B cell (primary cell): ENCODE measurements around the gene XYLT2. TPM values are rescaled to one million over a fixed set of nuclear protein-coding genes. Genes with fewer than 3 reads are reported as not detected.

Experiments used
- ATAC-seq: fragments of 200-7000 bp; cut with Tn5 transposase; one replicate; pipeline ENCODE4 v1.10.0; 2021; ENCODE audit warnings: low read depth, mild to moderate bottlenecking, moderate number of reproducible peaks, moderate library complexity
- CTCF ChIA-PET: fragments of 350-600 bp; sonication (Branson Sonifier 250); formaldehyde crosslinking; loops from one replicate; lab custom pipeline; 2021; ENCODE audit warnings: antibody characterized with exemption, inconsistent platforms; lab: Charles Lee
- POLR2A ChIA-PET: fragments of 350-600 bp; sonication (Branson Sonifier 250); formaldehyde crosslinking; loops from one replicate; lab custom pipeline; 2021; ENCODE audit warnings: antibody characterized with exemption; lab: Charles Lee
- DNase-seq: peaks from one replicate; pipeline ENCODE4 v3.0.0; 2013
- H2AFZ ChIP-seq: 2 replicates; pipeline ENCODE4 v1.6.1; 2012; ENCODE audit warnings: mild to moderate bottlenecking, low read depth, low read length; ENCODE audit not compliant: insufficient read depth, poor library complexity, severe bottlenecking
- H3K27ac ChIP-seq, 2 donors: 1 replicate in 1 of 2; 2 replicates in 1 of 2; pipeline ENCODE4 v1.5.1; 2012 to 2013; ENCODE audit warnings: low read length in 2 of 2, mild to moderate bottlenecking in 2 of 2, moderate library complexity in 1 of 2
- H3K27me3 ChIP-seq, 4 experiments: fragments of 200-600 bp in 1 of 4; sonication (generic) in 1 of 4; replicated peaks in 1 of 4; 1 replicate in 2 of 4; 2 replicates in 2 of 4; pipeline versions ENCODE4 v1.6.1 to v1.7.0; 2013 to 2016; ENCODE audit warnings: low read length in 3 of 4, mild to moderate bottlenecking in 2 of 4, mixed read lengths in 1 of 4, moderate library complexity in 1 of 4; ENCODE audit not compliant: insufficient read depth in 4 of 4, control insufficient read depth in 3 of 4; ENCODE audit errors: control extremely low read depth in 1 of 4
- H3K36me3 ChIP-seq, 2 experiments: replicated peaks in 1 of 2; 1 replicate in 1 of 2; 2 replicates in 1 of 2; pipeline versions ENCODE4 v1.6.1 to v1.7.1; 2013; ENCODE audit warnings: low read length in 1 of 2; ENCODE audit not compliant: insufficient read depth in 2 of 2, control insufficient read depth in 1 of 2; ENCODE audit errors: control extremely low read depth in 1 of 2, extremely low read depth in 1 of 2
- H3K4me1 ChIP-seq, 2 donors: fragments of 200-600 bp in 1 of 2; sonication (generic) in 1 of 2; 1 replicate in 1 of 2; 2 replicates in 1 of 2; pipeline versions ENCODE4 v1.5.1 to v1.6.1; 2013 to 2017; ENCODE audit warnings: low read length in 2 of 2; ENCODE audit not compliant: control insufficient read depth in 2 of 2, insufficient read depth in 2 of 2
- H3K4me2 ChIP-seq: replicated peaks from 2 replicates; pipeline ENCODE3; 2012; ENCODE audit warnings: mild to moderate bottlenecking, low read depth, low read length; ENCODE audit not compliant: poor library complexity, severe bottlenecking
- H3K4me3 ChIP-seq, 5 experiments: fragments of 200-600 bp in 1 of 5; sonication (generic) in 1 of 5; 1 replicate in 3 of 5; 2 replicates in 2 of 5; pipeline versions ENCODE4 v1.5.1 to v1.7.0; 2011 to 2016; ENCODE audit warnings: low read length in 4 of 5, mild to moderate bottlenecking in 4 of 5, low read depth in 2 of 5, control low read depth in 1 of 5, moderate library complexity in 1 of 5; ENCODE audit not compliant: insufficient read depth in 1 of 5; ENCODE audit errors: control extremely low read depth in 1 of 5, extremely low read depth in 1 of 5
- H3K79me2 ChIP-seq: fragments of 200-600 bp; sonication (generic); one replicate; pipeline ENCODE4 v1.6.0; 2016; ENCODE audit warnings: low read length; ENCODE audit not compliant: control insufficient read depth, insufficient read depth
- H3K9ac ChIP-seq: fragments of 200-600 bp; sonication (generic); 2 replicates; pipeline ENCODE4 v1.6.1; 2017; ENCODE audit warnings: mild to moderate bottlenecking, low read length, moderate library complexity
- H3K9me3 ChIP-seq, 3 donors: one replicate each; pipeline versions ENCODE4 v1.6.1 to v1.7.1; 2013; ENCODE audit warnings: low read length in 2 of 3; ENCODE audit not compliant: control insufficient read depth in 2 of 3, insufficient read depth in 1 of 3; ENCODE audit errors: control extremely low read depth in 1 of 3
- H4K20me1 ChIP-seq: 2 replicates; pipeline ENCODE4 v1.6.0; 2012; ENCODE audit warnings: mild to moderate bottlenecking, low read length; ENCODE audit not compliant: insufficient read depth, control insufficient read depth, poor library complexity, severe bottlenecking
- H3K27ac Mint-ChIP-seq: one replicate; pipeline ENCODE4 v1.8.0; 2021; ENCODE audit warnings: mixed read lengths
- H3K27me3 Mint-ChIP-seq: one replicate; pipeline ENCODE4 v1.8.0; 2021; ENCODE audit warnings: mixed read lengths
- H3K4me1 Mint-ChIP-seq: one replicate; pipeline ENCODE4 v1.8.0; 2021; ENCODE audit warnings: mixed read lengths
- H3K4me3 Mint-ChIP-seq: one replicate; pipeline ENCODE4 v1.8.0; 2021; ENCODE audit warnings: mixed read lengths
- H3K9me3 Mint-ChIP-seq: one replicate; pipeline ENCODE4 v1.8.0; 2022; ENCODE audit warnings: mixed read lengths; ENCODE audit not compliant: insufficient read depth
- CTCF ChIP-seq: fragments of 200-600 bp; IDR thresholded peaks from one replicate; pipeline ENCODE4 v1.8.0; 2022; ENCODE audit warnings: antibody characterized with exemption, mild to moderate bottlenecking
- EZH2 ChIP-seq: IDR thresholded peaks from 2 replicates; pipeline ENCODE4 v1.6.1; 2012; ENCODE audit warnings: borderline replicate concordance, low read depth, mild to moderate bottlenecking, moderate library complexity, low read length; ENCODE audit not compliant: insufficient read depth, poor library complexity, severe bottlenecking
- WGBS: methylation state at CpG from one replicate; pipeline ENCODE4 v1.1.5; 2013; ENCODE audit warnings: missing lambda C conversion rate; ENCODE audit not compliant: insufficient coverage; 5-methylcytosine and 5-hydroxymethylcytosine counted together
- intact Hi-C: fragments of 100-400 bp; cut with micrococcal nuclease; formaldehyde crosslinking; loops from one replicate; pipeline ENCODE4 v1.10.0; 2022
- polyA plus RNA-seq: library from polyadenylated mRNA; depleted of rRNA; stranded (reverse); fragments of >200 nt; gene quantifications from 2 replicates; pipeline ENCODE4 v1.2.3, GENCODE V29; 2012
- total RNA-seq, 2 donors: library from RNA; stranded (reverse); fragments of 120-200 nt in 1 of 2; gene quantifications; 1 replicate in 1 of 2; 2 replicates in 1 of 2; pipeline versions ENCODE4 v1.2.3 to v1.2.4, GENCODE V29; 2013 to 2022

The XYLT2 gene
- total and polyA plus RNA-seq, 2 donors (not counting 1 experiment from before 2014, with no cell fraction given): 21.5 to 29.9 TPM

GRCh38 chr17:50356418-50356817 is 10.5 kb downstream of the XYLT2 start:
- no peak overlapping the region for H3K27ac Mint-ChIP-seq
- POLR2A ChIA-PET: no interaction called here
- WGBS: 98% methylated on average over 12 of the region's 12 CpGs
- H3K9me3 Mint-ChIP-seq: no peaks in the 10 kb centered on the region
- H3K9me3 ChIP-seq: no peaks in the 10 kb centered on the region
- TF ChIP-seq CTCF (no peak), EZH2 (no peak)
- no peaks in the 10 kb centered on the region for H3K79me2 ChIP-seq
- no peak overlapping the region for H3K4me2 ChIP-seq
- intact Hi-C loops: no loop called here
- peaks cover 2% of the 10 kb centered on the region for H4K20me1 ChIP-seq
- H3K4me3 Mint-ChIP-seq: no peak overlapping the region
- H3K9ac ChIP-seq: no peak overlapping the region
- no peak overlapping the region for H3K27ac ChIP-seq
- ATAC-seq (no peak), DNase-seq (no peak)
- H3K4me1 Mint-ChIP-seq: no peaks in the 10 kb centered on the region
- H3K4me1 ChIP-seq: no peaks in the 10 kb centered on the region
- H2AFZ ChIP-seq: no peak overlapping the region
- H3K4me3 ChIP-seq: no peak overlapping the region
- H3K27me3 Mint-ChIP-seq: no peaks in the 10 kb centered on the region
- H3K36me3 ChIP-seq: peaks cover 0 to 51% of the 10 kb centered on the region in 2 experiments
- CTCF ChIA-PET: no interaction called here
- H3K27me3 ChIP-seq: no peaks in the 10 kb centered on the region

GRCh38 chr17:50356892-50357510 is 11.1 kb downstream of the XYLT2 start:
- intact Hi-C loops: no loop called here
- no peaks in the 10 kb centered on the region for H3K9me3 ChIP-seq
- H3K4me3 Mint-ChIP-seq: no peak overlapping the region
- no peak overlapping the region for H3K9ac ChIP-seq
- H3K9me3 Mint-ChIP-seq: no peaks in the 10 kb centered on the region
- no peak overlapping the region for H3K4me3 ChIP-seq
- no peak overlapping the region for H3K4me2 ChIP-seq
- TF ChIP-seq CTCF (no peak), EZH2 (no peak)
- H2AFZ ChIP-seq: no peak overlapping the region
- no peak overlapping the region for H3K27ac ChIP-seq
- H3K79me2 ChIP-seq: no peaks in the 10 kb centered on the region
- H3K4me1 Mint-ChIP-seq: peaks cover 2% of the 10 kb centered on the region
- DNase-seq (no peak), ATAC-seq (no peak)
- H3K27me3 Mint-ChIP-seq: no peaks in the 10 kb centered on the region
- peaks cover under 1 to 1% of the 10 kb centered on the region in 2 donors for H3K4me1 ChIP-seq
- POLR2A ChIA-PET: no interaction called here
- no peak overlapping the region for H3K27ac Mint-ChIP-seq
- 96% methylated on average over 9 of the region's 12 CpGs for WGBS
- H3K36me3 ChIP-seq: peaks cover 0 to 51% of the 10 kb centered on the region in 2 experiments
- peaks cover 8% of the 10 kb centered on the region for H4K20me1 ChIP-seq
- CTCF ChIA-PET: no interaction called here
- no peaks in the 10 kb centered on the region for H3K27me3 ChIP-seq
